C4-2B (cell line): ENCODE results near the gene FRG1.
"Not testable (repeated sequence)": the region's sequence is repeated elsewhere in the genome, so short reads cannot be mapped to it uniquely, and the experiment has no call there.

Experiments used
- CTCF ChIP-seq: fragments of 450-650 bp; conservative IDR thresholded peaks from 2 replicates; pipeline ENCODE4 v1.5.1; 2017; ENCODE audit warnings: mild to moderate bottlenecking
- ZFX ChIP-seq: fragments of 450-650 bp; IDR thresholded peaks from 2 replicates; pipeline ENCODE4 v1.6.1; 2017

- not testable (repeated sequence) for TF ChIP-seq CTCF, ZFX
These were observed 3.4 kb downstream of the FRG1 start for GRCh38 chr4:189944077-189944476.
